ENCODE results near the gene VSTM2B.

VSTM2B gene

GRCh38 chr19:29495901-29496441 is 29.8 kb upstream of the VSTM2B start:
- Histone ChIP-seq H3K36me3 (ENCODE audit: control insufficient read depth, insufficient read depth, low read length) (no peaks in the 10 kb centered on the region), H3K4me3 (ENCODE audit: insufficient read depth, low read depth, low read length, poor library complexity, severe bottlenecking) (no peak overlapping the region), H3K4me1 (ENCODE audit: control insufficient read depth, insufficient read depth, low read length, poor library complexity, severe bottlenecking) (no peaks in the 10 kb centered on the region), H3K27me3 (replicated peaks; ENCODE audit: control insufficient read depth, insufficient read depth, low read length, poor library complexity, severe bottlenecking) (no peaks in the 10 kb centered on the region), H3K9me3 (ENCODE audit: control insufficient read depth, low read length) (no peaks in the 10 kb centered on the region), H3K27ac (ENCODE audit: insufficient read depth, low read length, poor library complexity, severe bottlenecking) (no peak overlapping the region)
- no peak for DNase-seq

GRCh38 chr19:29497241-29497640 is 28.6 kb upstream of the VSTM2B start:
- H3K9me3 ChIP-seq (ENCODE audit: control insufficient read depth, low read length): no peaks in the 10 kb centered on the region
- DNase-seq: no peak
- H3K27ac ChIP-seq (ENCODE audit: insufficient read depth, low read length, poor library complexity, severe bottlenecking): no peak overlapping the region
- no peaks in the 10 kb centered on the region for H3K36me3 ChIP-seq (ENCODE audit: control insufficient read depth, insufficient read depth, low read length)
- H3K4me1 ChIP-seq (ENCODE audit: control insufficient read depth, insufficient read depth, low read length, poor library complexity, severe bottlenecking): no peaks in the 10 kb centered on the region
- no peaks in the 10 kb centered on the region for H3K27me3 ChIP-seq (replicated peaks; ENCODE audit: control insufficient read depth, insufficient read depth, low read length, poor library complexity, severe bottlenecking)
- no peak overlapping the region for H3K4me3 ChIP-seq (ENCODE audit: insufficient read depth, low read depth, low read length, poor library complexity, severe bottlenecking)

GRCh38 chr19:29497686-29498436 is 27.9 kb upstream of the VSTM2B start:
- no peak for DNase-seq
- no peak overlapping the region for H3K27ac ChIP-seq (ENCODE audit: insufficient read depth, low read length, poor library complexity, severe bottlenecking)
- no peaks in the 10 kb centered on the region for H3K27me3 ChIP-seq (replicated peaks; ENCODE audit: control insufficient read depth, insufficient read depth, low read length, poor library complexity, severe bottlenecking)
- H3K9me3 ChIP-seq (ENCODE audit: control insufficient read depth, low read length): no peaks in the 10 kb centered on the region
- H3K4me3 ChIP-seq (ENCODE audit: insufficient read depth, low read depth, low read length, poor library complexity, severe bottlenecking): no peak overlapping the region
- H3K4me1 ChIP-seq (ENCODE audit: control insufficient read depth, insufficient read depth, low read length, poor library complexity, severe bottlenecking): no peaks in the 10 kb centered on the region
- no peaks in the 10 kb centered on the region for H3K36me3 ChIP-seq (ENCODE audit: control insufficient read depth, insufficient read depth, low read length)

GRCh38 chr19:29499261-29499920 is 26.4 kb upstream of the VSTM2B start:
- H3K9me3 ChIP-seq (ENCODE audit: control insufficient read depth, low read length): no peaks in the 10 kb centered on the region
- H3K36me3 ChIP-seq (ENCODE audit: control insufficient read depth, insufficient read depth, low read length): no peaks in the 10 kb centered on the region
- no peak for DNase-seq
- H3K27ac ChIP-seq (ENCODE audit: insufficient read depth, low read length, poor library complexity, severe bottlenecking): no peak overlapping the region
- no peak overlapping the region for H3K4me3 ChIP-seq (ENCODE audit: insufficient read depth, low read depth, low read length, poor library complexity, severe bottlenecking)
- no peaks in the 10 kb centered on the region for H3K27me3 ChIP-seq (replicated peaks; ENCODE audit: control insufficient read depth, insufficient read depth, low read length, poor library complexity, severe bottlenecking)
- H3K4me1 ChIP-seq (ENCODE audit: control insufficient read depth, insufficient read depth, low read length, poor library complexity, severe bottlenecking): no peaks in the 10 kb centered on the region

GRCh38 chr19:29499921-29500590 is 25.7 kb upstream of the VSTM2B start:
- H3K27ac ChIP-seq (ENCODE audit: insufficient read depth, low read length, poor library complexity, severe bottlenecking): no peak overlapping the region
- DNase-seq: no peak
- H3K4me1 ChIP-seq (ENCODE audit: control insufficient read depth, insufficient read depth, low read length, poor library complexity, severe bottlenecking): no peaks in the 10 kb centered on the region
- no peaks in the 10 kb centered on the region for H3K27me3 ChIP-seq (replicated peaks; ENCODE audit: control insufficient read depth, insufficient read depth, low read length, poor library complexity, severe bottlenecking)
- no peak overlapping the region for H3K4me3 ChIP-seq (ENCODE audit: insufficient read depth, low read depth, low read length, poor library complexity, severe bottlenecking)
- H3K9me3 ChIP-seq (ENCODE audit: control insufficient read depth, low read length): no peaks in the 10 kb centered on the region
- no peaks in the 10 kb centered on the region for H3K36me3 ChIP-seq (ENCODE audit: control insufficient read depth, insufficient read depth, low read length)

GRCh38 chr19:29501816-29502580 is 23.8 kb upstream of the VSTM2B start:
- no peak for DNase-seq
- Histone ChIP-seq H3K27me3 (replicated peaks; ENCODE audit: control insufficient read depth, insufficient read depth, low read length, poor library complexity, severe bottlenecking) (no peaks in the 10 kb centered on the region), H3K27ac (ENCODE audit: insufficient read depth, low read length, poor library complexity, severe bottlenecking) (no peak overlapping the region), H3K36me3 (ENCODE audit: control insufficient read depth, insufficient read depth, low read length) (no peaks in the 10 kb centered on the region), H3K4me1 (ENCODE audit: control insufficient read depth, insufficient read depth, low read length, poor library complexity, severe bottlenecking) (no peaks in the 10 kb centered on the region), H3K4me3 (ENCODE audit: insufficient read depth, low read depth, low read length, poor library complexity, severe bottlenecking) (no peak overlapping the region), H3K9me3 (ENCODE audit: control insufficient read depth, low read length) (no peaks in the 10 kb centered on the region)

GRCh38 chr19:29502581-29502850 is 23.3 kb upstream of the VSTM2B start:
- Histone ChIP-seq H3K9me3 (ENCODE audit: control insufficient read depth, low read length) (no peaks in the 10 kb centered on the region), H3K4me3 (ENCODE audit: insufficient read depth, low read depth, low read length, poor library complexity, severe bottlenecking) (no peak overlapping the region)
- no peak for DNase-seq

GRCh38 chr19:29503140-29503758 is 22.5 kb upstream of the VSTM2B start:
- H3K27me3 ChIP-seq (replicated peaks; ENCODE audit: control insufficient read depth, insufficient read depth, low read length, poor library complexity, severe bottlenecking): no peaks in the 10 kb centered on the region
- H3K36me3 ChIP-seq (ENCODE audit: control insufficient read depth, insufficient read depth, low read length): no peaks in the 10 kb centered on the region
- H3K4me1 ChIP-seq (ENCODE audit: control insufficient read depth, insufficient read depth, low read length, poor library complexity, severe bottlenecking): no peaks in the 10 kb centered on the region
- no peak for DNase-seq
- H3K4me3 ChIP-seq (ENCODE audit: insufficient read depth, low read depth, low read length, poor library complexity, severe bottlenecking): no peak overlapping the region
- no peak overlapping the region for H3K27ac ChIP-seq (ENCODE audit: insufficient read depth, low read length, poor library complexity, severe bottlenecking)
- no peaks in the 10 kb centered on the region for H3K9me3 ChIP-seq (ENCODE audit: control insufficient read depth, low read length)

More at GRCh38 chr19:29502581-29502850, 23.3 kb upstream of the VSTM2B start:
- Histone ChIP-seq H3K4me1 (ENCODE audit: control insufficient read depth, insufficient read depth, low read length, poor library complexity, severe bottlenecking) (no peaks in the 10 kb centered on the region), H3K36me3 (ENCODE audit: control insufficient read depth, insufficient read depth, low read length) (no peaks in the 10 kb centered on the region), H3K27ac (ENCODE audit: insufficient read depth, low read length, poor library complexity, severe bottlenecking) (no peak overlapping the region), H3K27me3 (replicated peaks; ENCODE audit: control insufficient read depth, insufficient read depth, low read length, poor library complexity, severe bottlenecking) (no peaks in the 10 kb centered on the region)

- no peak overlapping the region for H3K4me3 ChIP-seq (ENCODE audit: insufficient read depth, low read depth, low read length, poor library complexity, severe bottlenecking)
- no peaks in the 10 kb centered on the region for H3K27me3 ChIP-seq (replicated peaks; ENCODE audit: control insufficient read depth, insufficient read depth, low read length, poor library complexity, severe bottlenecking)
- H3K4me1 ChIP-seq (ENCODE audit: control insufficient read depth, insufficient read depth, low read length, poor library complexity, severe bottlenecking): no peaks in the 10 kb centered on the region
- no peaks in the 10 kb centered on the region for H3K36me3 ChIP-seq (ENCODE audit: control insufficient read depth, insufficient read depth, low read length)
- H3K27ac ChIP-seq (ENCODE audit: insufficient read depth, low read length, poor library complexity, severe bottlenecking): no peak overlapping the region
- no peak for DNase-seq
- H3K9me3 ChIP-seq (ENCODE audit: control insufficient read depth, low read length): no peaks in the 10 kb centered on the region
Observed at GRCh38 chr19:29503785-29504184, 22.0 kb upstream of the VSTM2B start.

Data from effector memory CD4-positive, alpha-beta T cell (primary cell).